ENCODE data around the gene PLCG2.

DNA sequence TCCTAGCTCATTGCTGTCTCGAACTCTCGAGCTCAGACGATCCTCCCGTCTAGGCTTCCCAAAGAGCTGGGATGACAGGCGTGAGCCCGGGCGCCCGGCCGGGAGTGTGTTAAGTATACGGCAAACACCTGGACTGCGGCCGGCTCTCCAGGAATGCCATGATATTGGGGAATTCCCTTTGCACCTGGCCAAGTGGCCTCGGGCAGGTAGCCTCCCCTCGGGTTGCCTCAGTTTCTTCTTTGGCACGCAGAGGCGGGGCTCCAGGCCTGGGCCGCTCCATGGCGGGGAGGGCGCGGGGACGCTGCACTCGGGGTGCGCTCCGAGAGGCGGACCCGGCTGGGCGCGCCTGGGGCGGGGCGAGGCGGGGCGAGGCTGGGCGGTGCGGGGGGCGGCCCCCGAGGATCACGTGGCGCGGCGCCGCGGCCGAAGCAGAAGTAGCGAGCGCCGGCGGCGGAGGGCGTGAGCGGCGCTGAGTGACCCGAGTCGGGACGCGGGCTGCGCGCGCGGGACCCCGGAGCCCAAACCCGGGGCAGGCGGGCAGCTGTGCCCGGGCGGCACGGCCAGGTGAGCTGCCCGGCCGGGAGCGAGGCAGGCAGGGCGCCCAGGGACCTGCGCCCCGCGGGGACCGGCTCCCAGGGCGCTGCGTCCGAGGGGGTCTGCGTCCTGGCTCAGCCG, at the start of gene PLCG2:
- TF ChIP-seq, protein P1, sequence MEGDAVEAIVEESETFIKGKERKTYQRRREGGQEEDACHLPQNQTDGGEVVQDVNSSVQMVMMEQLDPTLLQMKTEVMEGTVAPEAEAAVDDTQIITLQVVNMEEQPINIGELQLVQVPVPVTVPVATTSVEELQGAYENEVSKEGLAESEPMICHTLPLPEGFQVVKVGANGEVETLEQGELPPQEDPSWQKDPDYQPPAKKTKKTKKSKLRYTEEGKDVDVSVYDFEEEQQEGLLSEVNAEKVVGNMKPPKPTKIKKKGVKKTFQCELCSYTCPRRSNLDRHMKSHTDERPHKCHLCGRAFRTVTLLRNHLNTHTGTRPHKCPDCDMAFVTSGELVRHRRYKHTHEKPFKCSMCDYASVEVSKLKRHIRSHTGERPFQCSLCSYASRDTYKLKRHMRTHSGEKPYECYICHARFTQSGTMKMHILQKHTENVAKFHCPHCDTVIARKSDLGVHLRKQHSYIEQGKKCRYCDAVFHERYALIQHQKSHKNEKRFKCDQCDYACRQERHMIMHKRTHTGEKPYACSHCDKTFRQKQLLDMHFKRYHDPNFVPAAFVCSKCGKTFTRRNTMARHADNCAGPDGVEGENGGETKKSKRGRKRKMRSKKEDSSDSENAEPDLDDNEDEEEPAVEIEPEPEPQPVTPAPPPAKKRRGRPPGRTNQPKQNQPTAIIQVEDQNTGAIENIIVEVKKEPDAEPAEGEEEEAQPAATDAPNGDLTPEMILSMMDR (IDR thresholded peaks at IDR 0.05; ENCODE audit: low read depth, low read length) = no peak
- TF ChIP-seq EZH2phosphoT487 (IDR thresholded peaks at IDR 0.05; ENCODE audit: low read depth) = no peak

Data from OCI-LY3 (cell line).